T-cell (primary cell): ENCODE measurements around the gene ZRANB3. TPM values are rescaled to one million over a fixed set of nuclear protein-coding genes. Genes with fewer than 3 reads are reported as not detected.

Source experiments
- ATAC-seq, 4 experiments: fragments of 200-7000 bp in 3 of 4; fragments of 150-1000 bp in 1 of 4; cut with Tn5 transposase; replicated peaks in 1 of 4; 1 replicate in 3 of 4; 2 replicates in 1 of 4; pipeline ENCODE4 v1.10.0; 2021; ENCODE audit warnings: moderate library complexity in 3 of 4, mild to moderate bottlenecking in 2 of 4, moderate number of reproducible peaks in 1 of 4
- CTCF ChIA-PET, 2 donors: fragments of 300-600 bp; sonication (Branson Sonifier 250); formaldehyde crosslinking; loops; one replicate each; lab custom pipeline; 2022; ENCODE audit warnings: antibody characterized with exemption in 2 of 2; lab: Charles Lee
- POLR2A ChIA-PET, 2 donors: fragments of 300-600 bp; sonication (Branson Sonifier 250); formaldehyde crosslinking; loops; one replicate each; lab custom pipeline; 2022; ENCODE audit warnings: antibody characterized with exemption in 2 of 2; lab: Charles Lee
- DNase-seq, 35 experiments: peaks; one replicate each; pipeline versions ENCODE4 v3.0.0 to v3.0.0-alpha.2; 2013 to 2023
- H3K27ac ChIP-seq: one replicate; pipeline ENCODE4 v1.5.1; 2013; ENCODE audit warnings: low read length
- H3K27me3 ChIP-seq, 2 experiments: replicated peaks in 1 of 2; 1 replicate in 1 of 2; 2 replicates in 1 of 2; pipeline versions ENCODE4 v1.6.1 to v1.7.0; 2013; ENCODE audit warnings: low read length in 1 of 2, mixed read lengths in 1 of 2; ENCODE audit not compliant: control insufficient read depth in 2 of 2, insufficient read depth in 2 of 2; ENCODE audit errors: extremely low read depth in 1 of 2
- H3K36me3 ChIP-seq, 2 donors: 1 replicate in 1 of 2; 2 replicates in 1 of 2; pipeline versions ENCODE4 v1.6.1 to v1.7.0; 2013; ENCODE audit warnings: low read length in 1 of 2; ENCODE audit not compliant: control insufficient read depth in 2 of 2, insufficient read depth in 1 of 2; ENCODE audit errors: extremely low read depth in 1 of 2
- H3K4me1 ChIP-seq, 2 experiments: 1 replicate in 1 of 2; 2 replicates in 1 of 2; pipeline versions ENCODE4 v1.6.1 to v1.7.0; 2013; ENCODE audit warnings: low read length in 2 of 2, mixed read lengths in 1 of 2; ENCODE audit not compliant: insufficient read depth in 2 of 2, control insufficient read depth in 1 of 2; ENCODE audit errors: extremely low read depth in 1 of 2
- H3K4me3 ChIP-seq, 2 donors: 1 replicate in 1 of 2; 2 replicates in 1 of 2; pipeline versions ENCODE4 v1.5.1 to v1.7.0; 2013; ENCODE audit warnings: mild to moderate bottlenecking in 2 of 2, low read length in 1 of 2, moderate library complexity in 1 of 2; ENCODE audit not compliant: control insufficient read depth in 1 of 2; ENCODE audit errors: extremely low read depth in 1 of 2
- H3K9me3 ChIP-seq: 2 replicates; pipeline ENCODE4 v1.7.0; 2013
- H3K27ac Mint-ChIP-seq, 2 donors: one replicate each; pipeline ENCODE4 v1.8.0; 2020 to 2021; ENCODE audit warnings: mild to moderate bottlenecking in 2 of 2, mixed read lengths in 2 of 2
- H3K27me3 Mint-ChIP-seq, 2 donors: one replicate each; pipeline ENCODE4 v1.8.0; 2021 to 2022; ENCODE audit warnings: mixed read lengths in 2 of 2
- H3K36me3 Mint-ChIP-seq: one replicate; pipeline ENCODE4 v1.8.0; 2021; ENCODE audit warnings: mixed read lengths
- H3K4me1 Mint-ChIP-seq, 3 donors: one replicate each; pipeline ENCODE4 v1.8.0; 2020 to 2022; ENCODE audit warnings: mixed read lengths in 3 of 3, mild to moderate bottlenecking in 1 of 3
- H3K4me3 Mint-ChIP-seq, 3 donors: one replicate each; pipeline ENCODE4 v1.8.0; 2020 to 2022; ENCODE audit warnings: mild to moderate bottlenecking in 3 of 3, mixed read lengths in 3 of 3, moderate library complexity in 3 of 3
- H3K9me3 Mint-ChIP-seq, 3 donors: one replicate each; pipeline ENCODE4 v1.8.0; 2020 to 2022; ENCODE audit warnings: mixed read lengths in 3 of 3
- WGBS: methylation state at CpG from one replicate; pipeline ENCODE4 v1.1.5; 2013; ENCODE audit warnings: missing lambda C conversion rate; ENCODE audit not compliant: insufficient coverage; 5-methylcytosine and 5-hydroxymethylcytosine counted together
- total RNA-seq, 35 experiments: library from RNA in 6 of 35; stranded (reverse) in 6 of 35; fragments of 120-200 nt in 1 of 35; gene quantifications; one replicate each; pipeline versions ENCODE4 v1.2.1 to v1.2.4 and lab custom pipeline; 2013 to 2026

Gene ZRANB3
- total RNA-seq, 5 donors from 2014 or later (not counting 1 experiment from before 2014, with no cell fraction given): 3.3 to 8.6 (median 5.3) TPM

DNA sequence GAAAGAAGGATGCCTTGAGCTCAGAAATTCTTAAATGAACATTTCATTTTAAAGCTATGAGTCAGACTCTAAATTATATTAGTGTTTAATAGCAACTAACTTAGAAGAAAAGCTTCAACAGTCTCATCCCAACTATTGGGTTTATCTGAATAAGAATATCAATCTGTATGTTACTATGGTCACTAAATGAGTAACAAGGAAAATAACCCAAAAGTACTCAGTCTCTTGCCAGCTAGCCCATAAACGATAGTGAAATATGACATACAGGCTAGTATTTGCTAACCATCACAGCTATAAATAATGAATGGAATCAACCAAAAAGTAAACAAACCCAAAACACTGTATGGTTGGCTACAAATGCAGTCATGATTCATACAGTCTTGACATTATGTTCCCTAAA lies 304.1 kb downstream of the ZRANB3 start:
- WGBS: no CpG with 5 or more reads among the region's 1 CpG
- H3K36me3 Mint-ChIP-seq: peaks cover 20% of the 10 kb centered on the region
- ATAC-seq (no peak), DNase-seq (no peak)
- Histone ChIP-seq H3K27me3 (no peaks in the 10 kb centered on the region), H3K4me3 (no peak overlapping the region), H3K27ac (no peak overlapping the region), H3K9me3 (no peaks in the 10 kb centered on the region), H3K36me3 (no peaks in the 10 kb centered on the region), H3K4me1 (no peaks in the 10 kb centered on the region)
- no peaks in the 10 kb centered on the region for H3K4me1 Mint-ChIP-seq
- H3K9me3 Mint-ChIP-seq: peaks cover 0 to 4% (median 0%) of the 10 kb centered on the region in 3 donors
- CTCF ChIA-PET: interaction anchor here in 1 of 2 donors (0.5 kb wide), 1 partner anchor 209 kb away, joined by 3 read pairs; no protein-coding TSS in a partner anchor
- H3K4me3 Mint-ChIP-seq: no peak overlapping the region
- H3K27me3 Mint-ChIP-seq: no peaks in the 10 kb centered on the region
- H3K27ac Mint-ChIP-seq: no peak overlapping the region
- POLR2A ChIA-PET: no interaction called here

GRCh38 chr2:135225781-135226180 lies 305.2 kb downstream of the ZRANB3 start:
- ChIA-PET CTCF (no interaction called here), POLR2A (no interaction called here)
- no peak overlapping the region for H3K4me3 Mint-ChIP-seq
- H3K27me3 Mint-ChIP-seq: no peaks in the 10 kb centered on the region
- ATAC-seq (no peak), DNase-seq (no peak)
- no peaks in the 10 kb centered on the region for H3K9me3 ChIP-seq
- H3K27me3 ChIP-seq: no peaks in the 10 kb centered on the region
- no peak overlapping the region for H3K4me3 ChIP-seq
- no peaks in the 10 kb centered on the region for H3K4me1 Mint-ChIP-seq
- peaks cover 0 to 4% (median 0%) of the 10 kb centered on the region in 3 donors for H3K9me3 Mint-ChIP-seq
- peaks cover 20% of the 10 kb centered on the region for H3K36me3 Mint-ChIP-seq
- H3K27ac ChIP-seq: no peak overlapping the region
- H3K36me3 ChIP-seq: no peaks in the 10 kb centered on the region
- H3K4me1 ChIP-seq: no peaks in the 10 kb centered on the region
- no peak overlapping the region for H3K27ac Mint-ChIP-seq

DNA sequence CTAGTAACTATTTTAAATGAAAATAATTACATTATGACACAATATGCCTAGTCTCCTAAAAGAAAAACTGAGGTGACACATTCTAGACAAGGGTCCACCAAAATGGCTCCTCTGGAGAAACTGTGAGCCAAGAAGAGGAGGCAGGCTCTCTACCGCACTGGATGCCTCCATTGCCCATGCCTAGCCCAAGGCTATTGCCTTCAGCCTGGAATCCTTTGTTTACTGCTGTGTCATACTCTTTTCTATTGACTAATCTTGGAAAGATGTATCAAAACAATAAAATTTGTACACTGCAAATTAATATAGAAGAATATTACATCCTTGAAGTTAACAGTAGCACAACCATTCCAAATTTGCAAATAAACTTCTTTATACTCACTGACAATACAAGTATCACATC lies 311.8 kb downstream of the ZRANB3 start:
- no peak overlapping the region for H3K4me3 Mint-ChIP-seq
- no CpG with 5 or more reads among the region's 1 CpG for WGBS
- POLR2A ChIA-PET: no interaction called here

DNA sequence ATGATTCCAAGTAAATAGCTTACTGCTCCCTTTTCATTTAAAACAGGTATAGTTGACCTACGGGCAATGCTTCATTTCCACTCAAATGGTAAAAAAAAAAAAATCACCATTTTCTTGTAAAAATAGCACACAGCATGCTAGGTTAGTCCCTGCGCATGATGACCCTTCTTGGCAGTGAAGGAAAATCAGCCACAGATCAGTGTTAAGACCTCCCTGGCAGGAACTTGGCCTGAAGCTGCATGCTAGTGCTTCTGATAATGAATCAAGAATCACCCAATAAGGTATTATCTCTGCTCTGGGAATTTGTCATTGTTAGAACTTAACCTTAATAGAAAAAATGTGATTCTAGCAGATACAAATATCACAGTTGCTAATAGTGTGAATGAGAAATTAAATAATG lies 312.6 kb downstream of the ZRANB3 start:
- ATAC-seq (no peak), DNase-seq (no peak)
- H3K27me3 ChIP-seq: no peaks in the 10 kb centered on the region
- no peak overlapping the region for H3K4me3 ChIP-seq
- no peak overlapping the region for H3K27ac ChIP-seq
- CTCF ChIA-PET: no interaction called here
- no peaks in the 10 kb centered on the region for H3K9me3 ChIP-seq
- Mint-ChIP-seq H3K9me3 (no peaks in the 10 kb centered on the region), H3K4me3 (no peak overlapping the region), H3K4me1 (no peaks in the 10 kb centered on the region), H3K27ac (no peak overlapping the region), H3K36me3 (peaks cover 26% of the 10 kb centered on the region), H3K27me3 (no peaks in the 10 kb centered on the region)
- no peaks in the 10 kb centered on the region for H3K36me3 ChIP-seq
- POLR2A ChIA-PET: no interaction called here
- H3K4me1 ChIP-seq: no peaks in the 10 kb centered on the region
- WGBS: 100% methylated on average over 1 of the region's 2 CpGs

More for the DNA sequence above, 311.8 kb downstream of the ZRANB3 start:
- Histone ChIP-seq H3K9me3 (no peaks in the 10 kb centered on the region), H3K4me1 (no peaks in the 10 kb centered on the region), H3K27me3 (no peaks in the 10 kb centered on the region), H3K36me3 (no peaks in the 10 kb centered on the region), H3K27ac (no peak overlapping the region), H3K4me3 (no peak overlapping the region)
- Mint-ChIP-seq H3K36me3 (peaks cover 26% of the 10 kb centered on the region), H3K9me3 (no peaks in the 10 kb centered on the region), H3K27ac (no peak overlapping the region), H3K4me1 (no peaks in the 10 kb centered on the region), H3K27me3 (no peaks in the 10 kb centered on the region)
- CTCF ChIA-PET: interaction anchor here in 1 of 2 donors (0.6 kb wide), 1 partner anchor 16 kb away, joined by 5 read pairs; no protein-coding TSS in a partner anchor
- no peak for DNase-seq
- no peak for ATAC-seq

GRCh38 chr2:135212757-135213156 lies 318.3 kb downstream of the ZRANB3 start:
- Histone ChIP-seq H3K9me3 (no peaks in the 10 kb centered on the region), H3K36me3 (no peaks in the 10 kb centered on the region), H3K27me3 (no peaks in the 10 kb centered on the region), H3K4me1 (no peaks in the 10 kb centered on the region), H3K27ac (no peak overlapping the region), H3K4me3 (no peak overlapping the region)
- ChIA-PET POLR2A (no interaction called here), CTCF (interaction anchor here in 1 of 2 donors (0.5 kb wide), 1 partner anchor 775 kb away, joined by 4 read pairs; no protein-coding TSS in a partner anchor)
- no peaks in the 10 kb centered on the region for H3K27me3 Mint-ChIP-seq
- no peak overlapping the region for H3K4me3 Mint-ChIP-seq
- peaks cover 17% of the 10 kb centered on the region for H3K36me3 Mint-ChIP-seq
- ATAC-seq (no peak), DNase-seq (no peak)
- WGBS: 95% methylated on average over 2 of the region's 2 CpGs
- H3K9me3 Mint-ChIP-seq: no peaks in the 10 kb centered on the region
- H3K4me1 Mint-ChIP-seq: no peaks in the 10 kb centered on the region
- no peak overlapping the region for H3K27ac Mint-ChIP-seq

GRCh38 chr2:135208016-135208415 lies 323.0 kb downstream of the ZRANB3 start:
- Mint-ChIP-seq H3K9me3 (no peaks in the 10 kb centered on the region), H3K4me3 (no peak overlapping the region), H3K27ac (no peak overlapping the region), H3K4me1 (no peaks in the 10 kb centered on the region), H3K27me3 (no peaks in the 10 kb centered on the region), H3K36me3 (peaks cover 14% of the 10 kb centered on the region)
- no peaks in the 10 kb centered on the region for H3K36me3 ChIP-seq
- DNase-seq (no peak), ATAC-seq (no peak)
- no peaks in the 10 kb centered on the region for H3K4me1 ChIP-seq
- H3K4me3 ChIP-seq: no peak overlapping the region
- WGBS: no CpG with 5 or more reads among the region's 2 CpGs
- H3K27me3 ChIP-seq: no peaks in the 10 kb centered on the region
- H3K27ac ChIP-seq: no peak overlapping the region
- ChIA-PET CTCF (no interaction called here), POLR2A (no interaction called here)
- no peaks in the 10 kb centered on the region for H3K9me3 ChIP-seq

- WGBS: 100% methylated on average over 1 of the region's 3 CpGs
- Histone ChIP-seq H3K27me3 (no peaks in the 10 kb centered on the region), H3K4me3 (no peak overlapping the region), H3K9me3 (no peaks in the 10 kb centered on the region), H3K27ac (no peak overlapping the region), H3K4me1 (no peaks in the 10 kb centered on the region), H3K36me3 (no peaks in the 10 kb centered on the region)
- CTCF ChIA-PET: interaction anchor here in 1 of 2 donors (0.6 kb wide), 1 partner anchor 198 kb away, joined by 3 read pairs; no protein-coding TSS in a partner anchor
- Mint-ChIP-seq H3K4me3 (no peak overlapping the region), H3K9me3 (no peaks in the 10 kb centered on the region), H3K4me1 (no peaks in the 10 kb centered on the region), H3K27me3 (no peaks in the 10 kb centered on the region), H3K27ac (no peak overlapping the region), H3K36me3 (peaks cover 26% of the 10 kb centered on the region)
- POLR2A ChIA-PET: no interaction called here
- ATAC-seq: no peak
- DNase-seq: no peak
Measured at GRCh38 chr2:135203944-135204343, 327.1 kb downstream of the ZRANB3 start.
